A549 (cell line): ENCODE data around the gene SLC44A2.

ENCODE experiments used
- RFX5 ChIP-seq: fragments of 450-650 bp; IDR thresholded peaks from 2 replicates; pipeline ENCODE4 v1.7.1; 2014; ENCODE audit warnings: antibody characterized with exemption, mild to moderate bottlenecking, moderate library complexity
- TF ChIP-seq, protein P1 (sequence below): fragments of >200 bp; sonication (Bioruptor Twin); formaldehyde crosslinking; IDR thresholded peaks from 3 replicates; pipeline ENCODE4 v1.5.1; 2016

DNA sequence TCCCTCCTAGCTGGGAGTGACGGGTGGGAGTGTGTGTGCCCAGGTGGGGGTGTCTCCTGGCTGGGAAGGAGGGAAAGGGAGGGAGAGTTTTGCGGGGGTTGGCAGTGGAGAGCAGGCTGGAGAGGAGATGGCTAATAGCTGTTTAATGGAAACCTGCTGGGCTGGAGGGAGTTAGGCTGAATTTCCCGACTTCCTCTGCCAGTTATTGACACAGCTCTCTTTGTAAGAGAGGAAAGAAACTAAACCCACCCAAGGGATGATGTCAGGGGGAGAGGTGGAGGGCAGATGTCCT is 18.6 kb downstream of the SLC44A2 start:
- TF ChIP-seq, protein P1, sequence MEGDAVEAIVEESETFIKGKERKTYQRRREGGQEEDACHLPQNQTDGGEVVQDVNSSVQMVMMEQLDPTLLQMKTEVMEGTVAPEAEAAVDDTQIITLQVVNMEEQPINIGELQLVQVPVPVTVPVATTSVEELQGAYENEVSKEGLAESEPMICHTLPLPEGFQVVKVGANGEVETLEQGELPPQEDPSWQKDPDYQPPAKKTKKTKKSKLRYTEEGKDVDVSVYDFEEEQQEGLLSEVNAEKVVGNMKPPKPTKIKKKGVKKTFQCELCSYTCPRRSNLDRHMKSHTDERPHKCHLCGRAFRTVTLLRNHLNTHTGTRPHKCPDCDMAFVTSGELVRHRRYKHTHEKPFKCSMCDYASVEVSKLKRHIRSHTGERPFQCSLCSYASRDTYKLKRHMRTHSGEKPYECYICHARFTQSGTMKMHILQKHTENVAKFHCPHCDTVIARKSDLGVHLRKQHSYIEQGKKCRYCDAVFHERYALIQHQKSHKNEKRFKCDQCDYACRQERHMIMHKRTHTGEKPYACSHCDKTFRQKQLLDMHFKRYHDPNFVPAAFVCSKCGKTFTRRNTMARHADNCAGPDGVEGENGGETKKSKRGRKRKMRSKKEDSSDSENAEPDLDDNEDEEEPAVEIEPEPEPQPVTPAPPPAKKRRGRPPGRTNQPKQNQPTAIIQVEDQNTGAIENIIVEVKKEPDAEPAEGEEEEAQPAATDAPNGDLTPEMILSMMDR = no peak
- no peak for TF ChIP-seq RFX5
